Astrocyte (in vitro differentiated cells and primary cell): Measurements from ENCODE around the gene SLC6A5. TPM values are rescaled to one million over a fixed set of nuclear protein-coding genes. Genes with fewer than 3 reads are reported as not detected.

Experiments used
- DNase-seq: peaks from one replicate; pipeline ENCODE4 v3.0.0-alpha.2; 2010; ENCODE audit warnings: low read depth
- FAIRE-seq: peaks from 2 replicates; lab custom pipeline; 2011; peaks lifted over from hg19 to GRCh38; lab: Jason Lieb, UNC
- H2AFZ ChIP-seq: 2 replicates; pipeline ENCODE4 v1.6.0; 2012; ENCODE audit warnings: low read depth, low read length, inconsistent platforms
- H3K27ac ChIP-seq: 2 replicates; pipeline ENCODE4 v1.5.1; 2011; ENCODE audit warnings: low read depth, low read length, inconsistent platforms
- H3K27me3 ChIP-seq: 2 replicates; pipeline ENCODE4 v1.6.0; 2011; ENCODE audit warnings: low read length, inconsistent platforms; ENCODE audit not compliant: insufficient read depth
- H3K36me3 ChIP-seq: 2 replicates; pipeline ENCODE4 v1.5.1; 2011; ENCODE audit warnings: low read length, inconsistent platforms; ENCODE audit not compliant: insufficient read depth
- H3K4me1 ChIP-seq: 2 replicates; pipeline ENCODE4 v1.5.1; 2011; ENCODE audit warnings: low read length, inconsistent platforms; ENCODE audit not compliant: insufficient read depth
- H3K4me2 ChIP-seq: 2 replicates; pipeline ENCODE4 v1.6.0; 2012; ENCODE audit warnings: low read length, inconsistent platforms
- H3K4me3 ChIP-seq: 2 replicates; pipeline ENCODE4 v1.5.1; 2011; ENCODE audit warnings: low read depth, mild to moderate bottlenecking, low read length, inconsistent platforms; ENCODE audit not compliant: insufficient read depth
- H3K79me2 ChIP-seq: 2 replicates; pipeline ENCODE4 v1.6.0; 2012; ENCODE audit warnings: mild to moderate bottlenecking, low read length, inconsistent platforms; ENCODE audit not compliant: insufficient read depth
- H3K9ac ChIP-seq: 2 replicates; pipeline ENCODE4 v1.6.0; 2012; ENCODE audit warnings: mild to moderate bottlenecking, low read length, inconsistent platforms
- H3K9me3 ChIP-seq: 2 replicates; pipeline ENCODE4 v1.5.1; 2012; ENCODE audit warnings: low read depth, mild to moderate bottlenecking, low read length, inconsistent platforms; ENCODE audit not compliant: insufficient read depth
- H4K20me1 ChIP-seq: 2 replicates; pipeline ENCODE4 v1.6.0; 2012; ENCODE audit warnings: low read length, inconsistent platforms; ENCODE audit not compliant: insufficient read depth
- H3K27ac Mint-ChIP-seq: one replicate; pipeline ENCODE4 v1.8.0; 2021; ENCODE audit warnings: mild to moderate bottlenecking, mixed read lengths; ENCODE audit not compliant: unreplicated experiment
- H3K27me3 Mint-ChIP-seq: one replicate; pipeline ENCODE4 v1.8.0; 2021; ENCODE audit warnings: low read depth, mixed read lengths; ENCODE audit not compliant: unreplicated experiment
- H3K36me3 Mint-ChIP-seq: one replicate; pipeline ENCODE4 v1.8.0; 2021; ENCODE audit warnings: low read depth, mixed read lengths; ENCODE audit not compliant: unreplicated experiment
- H3K4me1 Mint-ChIP-seq: one replicate; pipeline ENCODE4 v1.8.0; 2021; ENCODE audit warnings: low read depth, mixed read lengths; ENCODE audit not compliant: unreplicated experiment
- H3K4me3 Mint-ChIP-seq: one replicate; pipeline ENCODE4 v1.8.0; 2021; ENCODE audit warnings: mild to moderate bottlenecking, moderate library complexity, mixed read lengths; ENCODE audit not compliant: unreplicated experiment
- H3K9me3 Mint-ChIP-seq: one replicate; pipeline ENCODE4 v1.8.0; 2021; ENCODE audit warnings: mild to moderate bottlenecking, mixed read lengths; ENCODE audit not compliant: unreplicated experiment
- CTCF ChIP-seq: IDR thresholded peaks from 2 replicates; pipeline ENCODE4 v1.5.1; 2011; ENCODE audit warnings: low read depth, mild to moderate bottlenecking, inconsistent platforms, low read length, moderate library complexity; ENCODE audit not compliant: insufficient read depth
- EZH2 ChIP-seq: IDR thresholded peaks from 2 replicates; pipeline ENCODE4 v1.6.1; 2012; ENCODE audit warnings: mild to moderate bottlenecking, low read length, inconsistent platforms; ENCODE audit not compliant: insufficient read depth
- total RNA-seq: library from RNA; stranded (reverse); gene quantifications from 2 replicates; pipeline ENCODE4 v1.2.1, GENCODE V29; 2021

The SLC6A5 gene
- total RNA-seq, 1 donor from 2014 or later: not detected

GRCh38 chr11:20658135-20658534 is 58.7 kb downstream of the SLC6A5 start:
- H3K9ac ChIP-seq: no peak overlapping the region
- Mint-ChIP-seq H3K36me3 (no peaks in the 10 kb centered on the region), H3K4me1 (no peaks in the 10 kb centered on the region), H3K9me3 (no peaks in the 10 kb centered on the region), H3K27me3 (peaks cover 20% of the 10 kb centered on the region), H3K27ac (no peak overlapping the region), H3K4me3 (no peak overlapping the region)
- no peaks in the 10 kb centered on the region for H3K9me3 ChIP-seq
- H4K20me1 ChIP-seq: no peaks in the 10 kb centered on the region
- DNase-seq: no peak
- no peaks in the 10 kb centered on the region for H3K36me3 ChIP-seq
- no peak for FAIRE-seq
- no peak for TF ChIP-seq EZH2
- TF ChIP-seq CTCF: no peak
- H3K27ac ChIP-seq: no peak overlapping the region
- H3K4me3 ChIP-seq: no peak overlapping the region
- no peaks in the 10 kb centered on the region for H3K79me2 ChIP-seq
- no peaks in the 10 kb centered on the region for H3K27me3 ChIP-seq
- H3K4me2 ChIP-seq: no peak overlapping the region
- H2AFZ ChIP-seq: no peak overlapping the region
- no peaks in the 10 kb centered on the region for H3K4me1 ChIP-seq

- no peaks in the 10 kb centered on the region for H3K36me3 Mint-ChIP-seq
- no peaks in the 10 kb centered on the region for H3K4me1 Mint-ChIP-seq
- Histone ChIP-seq H3K79me2 (no peaks in the 10 kb centered on the region), H4K20me1 (no peaks in the 10 kb centered on the region), H3K9me3 (no peaks in the 10 kb centered on the region), H3K36me3 (no peaks in the 10 kb centered on the region), H3K4me2 (no peak overlapping the region), H3K4me3 (no peak overlapping the region), H3K27ac (no peak overlapping the region), H2AFZ (no peak overlapping the region), H3K9ac (no peak overlapping the region), H3K27me3 (no peaks in the 10 kb centered on the region), H3K4me1 (no peaks in the 10 kb centered on the region)
- no peak for TF ChIP-seq CTCF
- no peak for TF ChIP-seq EZH2
- H3K27ac Mint-ChIP-seq: no peak overlapping the region
- DNase-seq (no peak), FAIRE-seq (no peak)
- no peaks in the 10 kb centered on the region for H3K9me3 Mint-ChIP-seq
- no peak overlapping the region for H3K4me3 Mint-ChIP-seq
- peaks cover 24% of the 10 kb centered on the region for H3K27me3 Mint-ChIP-seq
Observed at GRCh38 chr11:20661445-20661844, 62.0 kb downstream of the SLC6A5 start.

- Histone ChIP-seq H3K79me2 (no peaks in the 10 kb centered on the region), H3K9me3 (no peaks in the 10 kb centered on the region), H3K4me1 (no peaks in the 10 kb centered on the region), H3K36me3 (no peaks in the 10 kb centered on the region), H3K4me3 (no peak overlapping the region), H3K27me3 (no peaks in the 10 kb centered on the region), H3K27ac (no peak overlapping the region), H4K20me1 (no peaks in the 10 kb centered on the region), H2AFZ (no peak overlapping the region), H3K9ac (no peak overlapping the region), H3K4me2 (no peak overlapping the region)
- H3K9me3 Mint-ChIP-seq: no peaks in the 10 kb centered on the region
- peaks cover 27% of the 10 kb centered on the region for H3K27me3 Mint-ChIP-seq
- H3K4me3 Mint-ChIP-seq: no peak overlapping the region
- H3K27ac Mint-ChIP-seq: no peak overlapping the region
- H3K36me3 Mint-ChIP-seq: no peaks in the 10 kb centered on the region
- DNase-seq (no peak), FAIRE-seq (no peak)
- TF ChIP-seq CTCF (no peak), EZH2 (no peak)
- H3K4me1 Mint-ChIP-seq: no peaks in the 10 kb centered on the region
Observed at GRCh38 chr11:20661850-20662249, 62.4 kb downstream of the SLC6A5 start.
